Measurements from ENCODE around the gene ISYNA1. TPM values are rescaled to one million over a fixed set of nuclear protein-coding genes. Genes with fewer than 3 reads are reported as not detected.
A peak's percentile ranks its signal among the peaks of the same experiment; 100 is the strongest.

ISYNA1 gene
- total and polyA plus RNA-seq, 8 donors: 7.8 to 47.3 (median 15.4) TPM

GRCh38 chr19:18397242-18398202, 40.4 kb downstream of the ISYNA1 start, which contains the start of gene LRRC25:
Gene LRRC25, minus strand, starts transcription at chr19:18397622. Its CDS starts 659 bp downstream, at chr19:18396963.
- Histone ChIP-seq H3K4me3 (peak within 1 kb of the TSS; percentile 12 to 45 (median 35)), H3K27ac (peak within 1 kb of the TSS in 4 of 5 donors; percentile 8 to 61 (median 42)), H3K27me3 (peaks cover 0 to 25% (median 7%) of the 10 kb centered on the region in 3 donors), H3K36me3 (no peaks in the 10 kb centered on the region), H3K9me3 (no peaks in the 10 kb centered on the region), H3K4me1 (peaks cover 17 to 83% (median 48%) of the 10 kb centered on the region in 4 donors)
- no peak for TF ChIP-seq POLR2A (IDR thresholded peaks at IDR 0.05)
- no peak for TF ChIP-seq EP300 (IDR thresholded peaks at IDR 0.05)
- TF ChIP-seq POLR2AphosphoS5 (IDR thresholded peaks at IDR 0.05): peak in 1 of 3 donors; percentile 20
- peak in 1 of 2 donors; percentile 66 for DNase-seq
- 15 to 21% (median 17%) methylated on average over 27 to 33 of the region's 33 CpGs for WGBS, 5 donors
- intact Hi-C loops (cut with DNase I; ENCODE audit: low total_unique reads): loop anchor here (10.0 kb wide), 1 partner anchor 53 kb away; the partner anchor contains the start of gene PGPEP1

GRCh38 chr19:18396471-18397241, 41.3 kb downstream of the ISYNA1 start:
- intact Hi-C loops (cut with DNase I; ENCODE audit: low total_unique reads): loop anchor here (10.0 kb wide), 1 partner anchor 52 kb away; the partner anchor contains the start of gene PGPEP1
- TF ChIP-seq CTCF (IDR thresholded peaks at IDR 0.05) (no peak), EP300 (IDR thresholded peaks at IDR 0.05) (no peak), POLR2AphosphoS5 (IDR thresholded peaks at IDR 0.05) (no peak), POLR2A (IDR thresholded peaks at IDR 0.05) (no peak)
- Histone ChIP-seq H3K27ac (peak overlapping the region in 3 of 5 donors; percentile 8 to 61 (median 60)), H3K4me1 (peaks cover 18 to 82% (median 50%) of the 10 kb centered on the region in 4 donors), H3K4me3 (peak overlapping the region; percentile 12 to 45 (median 35)), H3K27me3 (peaks cover 0 to 25% (median 7%) of the 10 kb centered on the region in 3 donors), H3K9me3 (no peaks in the 10 kb centered on the region), H3K36me3 (no peaks in the 10 kb centered on the region)
- WGBS, 5 donors: 33 to 66% (median 58%) methylated on average over 16 to 37 of the region's 37 CpGs
- DNase-seq: no peak

GRCh38 chr19:18393836-18394235, 44.1 kb downstream of the ISYNA1 start:
- intact Hi-C loops (cut with DNase I; ENCODE audit: low total_unique reads): loop anchor here (10.0 kb wide), 1 partner anchor 49 kb away; the partner anchor contains the start of gene PGPEP1
- Histone ChIP-seq H3K36me3 (peaks cover 0 to 10% (median 0%) of the 10 kb centered on the region in 4 donors), H3K4me3 (peak overlapping the region in 2 of 4 donors; percentile 29 to 45), H3K9me3 (no peaks in the 10 kb centered on the region), H3K4me1 (peaks cover 19 to 59% (median 44%) of the 10 kb centered on the region in 4 donors), H3K27ac (peak overlapping the region in 4 of 5 donors; percentile 31 to 81 (median 59)), H3K27me3 (peaks cover 0 to 25% (median 7%) of the 10 kb centered on the region in 3 donors)
- WGBS, 5 donors: 20 to 54% (median 31%) methylated on average over 7 of the region's 7 CpGs
- TF ChIP-seq POLR2AphosphoS5 (IDR thresholded peaks at IDR 0.05) (peak in 1 of 3 donors; percentile 56), POLR2A (IDR thresholded peaks at IDR 0.05) (no peak)
- peak in 1 of 2 donors; percentile 76 for DNase-seq

DNA sequence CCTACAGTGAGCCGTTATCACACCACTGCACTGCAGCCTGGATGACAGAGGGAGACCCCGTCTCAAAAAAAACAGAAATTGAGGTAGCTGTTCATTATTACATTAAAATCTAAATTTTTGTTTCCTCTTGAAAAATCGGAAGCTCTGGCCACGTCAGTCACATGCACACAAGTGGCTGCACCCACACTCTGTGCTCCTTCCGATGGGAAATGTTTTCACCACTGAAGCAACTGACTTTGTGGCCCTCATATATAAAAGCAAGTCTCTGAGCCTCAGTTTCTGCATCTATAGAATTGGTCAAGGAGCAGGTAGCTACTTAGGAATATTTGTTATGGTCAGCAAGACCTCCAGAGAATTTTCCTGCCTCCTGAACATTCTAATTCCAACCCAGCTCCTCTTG, 45.0 kb downstream of the ISYNA1 start:
- no peak for DNase-seq
- TF ChIP-seq CTCF (IDR thresholded peaks at IDR 0.05) (no peak), EP300 (IDR thresholded peaks at IDR 0.05) (no peak), POLR2A (IDR thresholded peaks at IDR 0.05) (no peak), POLR2AphosphoS5 (IDR thresholded peaks at IDR 0.05) (no peak)
- Histone ChIP-seq H3K9me3 (no peaks in the 10 kb centered on the region), H3K36me3 (peaks cover 0 to 13% (median 0%) of the 10 kb centered on the region in 4 donors), H3K27ac (peak overlapping the region; percentile 1 to 81 (median 46)), H3K4me3 (peak overlapping the region in 2 of 4 donors; percentile 8 to 45), H3K4me1 (peaks cover 26 to 59% (median 47%) of the 10 kb centered on the region in 4 donors), H3K27me3 (peaks cover 0 to 21% (median 7%) of the 10 kb centered on the region in 3 donors)
- WGBS, 5 donors: 53 to 64% (median 58%) methylated on average over 5 of the region's 5 CpGs
- intact Hi-C loops (cut with DNase I; ENCODE audit: low total_unique reads): loop anchor here (10.0 kb wide), 1 partner anchor 48 kb away; the partner anchor contains the start of gene PGPEP1
